ENCODE data around the gene CILP2. TPM values are rescaled to one million over a fixed set of nuclear protein-coding genes. Genes with fewer than 3 reads are reported as not detected.

CILP2 gene, protein sequence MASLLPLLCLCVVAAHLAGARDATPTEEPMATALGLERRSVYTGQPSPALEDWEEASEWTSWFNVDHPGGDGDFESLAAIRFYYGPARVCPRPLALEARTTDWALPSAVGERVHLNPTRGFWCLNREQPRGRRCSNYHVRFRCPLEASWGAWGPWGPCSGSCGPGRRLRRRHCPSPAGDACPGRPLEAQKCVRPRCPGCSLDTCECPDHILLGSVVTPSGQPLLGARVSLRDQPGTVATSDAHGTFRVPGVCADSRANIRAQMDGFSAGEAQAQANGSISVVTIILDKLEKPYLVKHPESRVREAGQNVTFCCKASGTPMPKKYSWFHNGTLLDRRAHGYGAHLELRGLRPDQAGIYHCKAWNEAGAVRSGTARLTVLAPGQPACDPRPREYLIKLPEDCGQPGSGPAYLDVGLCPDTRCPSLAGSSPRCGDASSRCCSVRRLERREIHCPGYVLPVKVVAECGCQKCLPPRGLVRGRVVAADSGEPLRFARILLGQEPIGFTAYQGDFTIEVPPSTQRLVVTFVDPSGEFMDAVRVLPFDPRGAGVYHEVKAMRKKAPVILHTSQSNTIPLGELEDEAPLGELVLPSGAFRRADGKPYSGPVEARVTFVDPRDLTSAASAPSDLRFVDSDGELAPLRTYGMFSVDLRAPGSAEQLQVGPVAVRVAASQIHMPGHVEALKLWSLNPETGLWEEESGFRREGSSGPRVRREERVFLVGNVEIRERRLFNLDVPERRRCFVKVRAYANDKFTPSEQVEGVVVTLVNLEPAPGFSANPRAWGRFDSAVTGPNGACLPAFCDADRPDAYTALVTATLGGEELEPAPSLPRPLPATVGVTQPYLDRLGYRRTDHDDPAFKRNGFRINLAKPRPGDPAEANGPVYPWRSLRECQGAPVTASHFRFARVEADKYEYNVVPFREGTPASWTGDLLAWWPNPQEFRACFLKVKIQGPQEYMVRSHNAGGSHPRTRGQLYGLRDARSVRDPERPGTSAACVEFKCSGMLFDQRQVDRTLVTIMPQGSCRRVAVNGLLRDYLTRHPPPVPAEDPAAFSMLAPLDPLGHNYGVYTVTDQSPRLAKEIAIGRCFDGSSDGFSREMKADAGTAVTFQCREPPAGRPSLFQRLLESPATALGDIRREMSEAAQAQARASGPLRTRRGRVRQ
- total RNA-seq (2022; extraction: Qiagen RNA extraction): 0.13 to 0.45 TPM (median 0.22 TPM) in 5 replicates

DNA sequence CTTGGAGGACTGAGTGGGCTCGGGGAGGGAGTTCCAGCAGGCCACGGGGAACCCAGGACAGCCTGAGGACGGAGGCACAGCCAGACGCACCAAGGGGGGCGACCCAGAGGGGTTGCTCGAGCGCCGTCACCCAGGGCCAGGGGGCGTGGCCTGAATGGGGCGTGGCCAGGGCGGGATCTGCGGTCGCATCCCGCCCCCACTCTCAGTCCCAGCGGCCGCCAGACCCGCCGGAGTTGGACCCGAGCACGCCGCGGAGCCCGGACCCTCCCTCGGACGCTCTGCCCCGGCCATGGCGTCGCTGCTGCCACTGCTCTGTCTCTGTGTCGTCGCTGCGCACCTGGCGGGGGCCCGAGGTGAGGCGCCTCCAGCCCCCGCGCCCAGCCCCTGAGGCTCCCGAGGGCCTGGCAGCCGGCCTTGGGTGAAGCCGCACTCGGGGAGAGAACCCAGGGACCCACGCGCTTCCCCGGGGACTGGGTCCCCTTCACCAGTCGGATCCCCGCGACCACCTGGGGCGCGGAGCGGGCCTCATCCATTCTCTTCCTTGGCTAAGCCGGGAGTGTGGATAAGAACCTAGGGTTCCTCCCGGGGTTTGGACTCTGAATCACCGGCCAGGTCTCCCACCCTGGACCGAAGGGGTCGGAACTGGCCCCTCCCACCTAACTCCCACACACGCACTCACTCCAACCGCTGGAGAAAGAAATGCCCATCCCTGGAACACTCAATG is at the start of gene CILP2:
Gene CILP2, plus strand, starts transcription at position 205 of the 724 bp plus-strand sequence. Its CDS starts 85 bp downstream, at position 290.

DNA sequence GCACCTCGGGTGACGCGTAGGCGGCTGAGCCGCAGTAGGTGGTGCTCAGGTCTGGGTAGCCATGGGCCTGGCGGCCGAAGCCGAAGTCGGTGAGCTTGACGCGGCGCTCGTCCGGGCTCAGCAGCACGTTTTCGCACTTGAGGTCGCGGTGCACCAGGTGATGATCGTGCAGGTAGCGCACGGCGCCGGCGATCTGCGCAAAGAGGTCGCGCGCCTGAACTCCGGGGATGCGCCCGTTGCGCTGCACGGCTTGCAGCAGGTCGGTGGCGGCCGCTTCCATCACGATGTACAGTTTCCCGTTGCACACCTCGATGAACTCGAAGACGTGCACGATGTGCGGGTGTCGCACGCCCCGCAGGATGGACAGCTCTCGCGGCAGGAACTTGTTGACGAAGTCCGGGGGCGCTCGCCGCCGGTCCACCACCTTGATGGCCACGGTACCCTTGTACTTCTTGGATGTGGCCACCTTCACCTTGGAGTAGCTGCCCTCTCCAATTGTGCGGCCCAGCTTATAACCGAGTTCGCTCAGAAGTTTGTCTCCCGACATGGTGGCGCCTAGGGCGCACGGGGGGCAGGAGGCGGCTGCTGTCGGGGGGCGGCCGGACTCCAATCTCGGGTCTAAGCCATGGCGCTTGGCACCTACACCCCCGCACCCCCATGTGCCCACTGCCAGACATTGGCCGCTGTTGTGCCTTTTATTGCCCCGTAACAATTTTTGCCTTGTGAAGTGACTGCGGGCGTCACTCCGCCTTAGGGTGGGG is 23.0 kb upstream of the CILP2 start, which contains the start of gene TSSK6:
Gene TSSK6, minus strand, starts transcription at position 668 of the 761 bp plus-strand sequence. Its CDS starts 121 bp downstream, at position 547.

DNA sequence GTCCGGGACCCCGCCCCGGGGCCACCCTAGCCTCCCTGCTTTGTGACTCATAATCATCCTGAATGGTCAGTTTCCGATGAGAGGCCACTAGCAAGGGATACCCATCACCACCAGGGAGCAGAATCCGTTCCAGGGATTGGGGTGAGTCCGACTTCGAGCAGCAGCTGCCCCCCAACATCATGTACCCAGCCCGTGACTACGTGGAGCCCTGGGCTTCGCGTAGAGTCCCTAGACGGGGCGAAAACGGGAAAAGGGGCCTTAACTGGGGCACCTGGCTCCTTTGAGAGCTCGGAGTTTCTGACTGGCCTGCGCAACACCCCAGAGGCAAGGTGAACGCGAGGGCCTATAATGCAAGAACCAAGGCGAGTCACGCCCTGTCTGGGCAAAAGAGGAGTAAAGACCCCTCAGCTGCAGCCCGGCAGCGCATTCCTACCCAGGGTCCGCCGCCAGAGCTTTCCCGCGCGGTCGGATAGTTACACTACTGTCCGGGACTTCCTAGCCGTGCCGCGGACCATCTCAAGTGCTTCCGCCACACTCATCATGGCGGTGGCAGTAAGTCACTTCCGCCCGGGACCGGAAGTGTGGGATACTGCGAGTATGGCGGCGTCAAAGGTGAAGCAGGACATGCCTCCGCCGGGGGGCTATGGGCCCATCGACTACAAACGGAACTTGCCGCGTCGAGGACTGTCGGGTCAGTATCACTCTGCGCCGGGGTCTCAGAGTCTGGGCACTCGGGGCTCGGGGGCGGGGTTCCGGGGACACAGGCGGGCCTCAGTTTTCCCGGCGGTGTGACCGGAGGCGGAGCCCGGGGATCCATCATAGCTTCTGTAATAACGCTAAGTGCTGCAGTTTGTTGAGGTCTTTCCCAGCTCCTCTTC is 22.2 kb upstream of the CILP2 start, which contains the start of gene NDUFA13:
Gene NDUFA13, plus strand, starts transcription at position 584 of the 878 bp plus-strand sequence. Its CDS starts 14 bp downstream, at position 598.

DNA sequence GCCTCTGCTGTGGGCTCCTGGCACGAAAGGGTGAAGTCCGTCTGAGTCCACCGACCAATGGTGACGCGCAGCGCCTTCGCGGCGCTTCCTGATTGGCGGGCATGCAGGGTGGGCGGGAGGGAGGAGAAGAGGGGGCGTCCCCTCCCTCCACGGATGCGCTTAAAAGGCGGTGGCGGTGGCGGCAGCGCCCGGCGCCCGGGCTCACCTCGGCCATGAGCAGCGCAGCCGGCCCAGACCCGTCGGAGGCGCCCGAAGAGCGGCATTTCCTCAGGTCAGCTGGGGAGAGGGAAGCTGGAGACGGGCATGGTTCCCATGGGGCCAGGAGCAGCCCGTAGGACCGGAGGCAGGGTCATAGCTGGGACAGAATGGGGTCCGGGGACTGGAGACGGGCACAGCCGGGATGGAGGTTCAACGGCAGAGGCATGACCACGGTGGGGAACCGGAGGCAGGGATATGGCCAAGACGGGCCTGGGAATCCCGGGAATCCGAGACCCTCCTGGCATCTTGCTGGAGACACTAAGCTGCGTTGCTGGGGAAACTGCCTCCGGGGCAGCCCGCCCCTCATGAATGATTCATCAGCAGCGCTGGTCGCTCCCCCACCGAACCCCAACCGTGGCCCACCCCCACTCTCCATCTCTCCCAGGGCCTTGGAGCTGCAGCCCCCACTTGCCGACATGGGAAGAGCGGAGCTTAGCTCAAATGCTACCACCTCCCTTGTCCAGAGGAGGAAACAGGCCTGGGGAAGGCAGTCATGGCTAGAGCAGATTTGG is 9.2 kb upstream of the CILP2 start, which contains the start of gene YJEFN3:
Gene YJEFN3, plus strand, starts transcription at position 191 of the 770 bp plus-strand sequence. Its CDS starts 22 bp downstream, at position 213.

Other genes starting within 250 kb of the CILP2 start
- gene SUGP1, start 217.8 kb upstream of the CILP2 start, total RNA-seq (2022; extraction: Qiagen RNA extraction): 22.4 to 34.5 TPM (median 25.9 TPM) in 5 replicates
- gene MAU2, start 217.4 kb upstream of the CILP2 start, total RNA-seq (2022; extraction: Qiagen RNA extraction): 10.4 to 15.0 TPM (median 13.9 TPM) in 5 replicates
- gene GATAD2A, start 132.6 kb upstream of the CILP2 start, total RNA-seq (2022; extraction: Qiagen RNA extraction): 34.9 to 51.0 TPM (median 46.1 TPM) in 5 replicates
- 0.85 to 2.1 TPM (median 1.7 TPM) in 5 replicates for gene TSSK6, start 22.7 kb upstream of the CILP2 start, total RNA-seq (2022; extraction: Qiagen RNA extraction)
- gene NDUFA13, start 22.0 kb upstream of the CILP2 start, total RNA-seq (2022; extraction: Qiagen RNA extraction): 150 to 186 TPM (median 159 TPM) in 5 replicates
- gene YJEFN3, start 9.4 kb upstream of the CILP2 start, total RNA-seq (2022; extraction: Qiagen RNA extraction): 2.1 to 4.8 TPM (median 4.4 TPM) in 5 replicates
- gene PBX4, start 80.4 kb downstream of the CILP2 start, total RNA-seq (2022; extraction: Qiagen RNA extraction): 0.91 to 2.2 TPM (median 1.6 TPM) in 5 replicates
- 3.1 to 4.3 TPM (median 4.2 TPM) in 5 replicates for gene LPAR2, start 90.0 kb downstream of the CILP2 start, total RNA-seq (2022; extraction: Qiagen RNA extraction)
- 4.0 to 5.7 TPM (median 4.9 TPM) in 5 replicates for gene GMIP, start 105.4 kb downstream of the CILP2 start, total RNA-seq (2022; extraction: Qiagen RNA extraction)
- 22.9 to 36.5 TPM (median 34.2 TPM) in 5 replicates for gene ATP13A1, start 125.4 kb downstream of the CILP2 start, total RNA-seq (2022; extraction: Qiagen RNA extraction)
- gene ZNF101, start 130.6 kb downstream of the CILP2 start, total RNA-seq (2022; extraction: Qiagen RNA extraction): 3.0 to 5.5 TPM (median 4.2 TPM) in 5 replicates
- gene ZNF14, start 194.8 kb downstream of the CILP2 start, total RNA-seq (2022; extraction: Qiagen RNA extraction): 1.5 to 2.1 TPM (median 1.9 TPM) in 5 replicates

All from A549 treated with CORT108297 at 1 μM for 4 hours (cell line).